ENCODE results near the gene CASP10. TPM values are rescaled to one million over a fixed set of nuclear protein-coding genes. Genes with fewer than 3 reads are reported as not detected.

Gene CASP10
- total and polyA plus RNA-seq, 9 of the 15 experiments (the other 6 are each of a cell fraction or from before 2014, with no cell fraction given): 7.1 to 20.4 (median 10.8) TPM

DNA sequence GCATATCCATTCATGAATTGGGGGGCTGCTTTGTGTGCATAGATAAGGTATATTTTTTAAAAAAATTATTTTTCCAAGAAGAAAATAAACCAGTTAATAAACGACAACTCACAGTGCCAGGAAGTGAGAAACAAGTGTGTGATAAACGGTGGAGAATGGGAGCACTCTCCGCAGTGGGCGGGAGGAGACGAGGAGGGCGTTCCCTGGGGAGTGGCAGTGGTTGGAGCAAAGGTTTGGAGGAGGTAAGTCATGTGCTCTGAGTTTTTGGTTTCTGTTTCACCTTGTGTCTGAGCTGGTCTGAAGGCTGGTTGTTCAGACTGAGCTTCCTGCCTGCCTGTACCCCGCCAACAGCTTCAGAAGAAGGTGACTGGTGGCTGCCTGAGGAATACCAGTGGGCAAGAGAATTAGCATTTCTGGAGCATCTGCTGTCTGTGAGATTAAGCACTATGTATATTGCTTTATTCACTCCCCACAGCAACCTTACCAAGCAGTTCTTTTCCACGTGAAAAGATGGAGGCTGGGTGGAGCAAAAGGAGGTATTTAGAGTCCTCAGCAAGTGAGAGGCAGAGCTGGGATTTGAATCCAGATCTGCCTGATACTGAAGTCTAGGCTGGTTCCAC is 50.4 kb downstream of the CASP10 start (continued):
- TF ChIP-seq, protein P1, sequence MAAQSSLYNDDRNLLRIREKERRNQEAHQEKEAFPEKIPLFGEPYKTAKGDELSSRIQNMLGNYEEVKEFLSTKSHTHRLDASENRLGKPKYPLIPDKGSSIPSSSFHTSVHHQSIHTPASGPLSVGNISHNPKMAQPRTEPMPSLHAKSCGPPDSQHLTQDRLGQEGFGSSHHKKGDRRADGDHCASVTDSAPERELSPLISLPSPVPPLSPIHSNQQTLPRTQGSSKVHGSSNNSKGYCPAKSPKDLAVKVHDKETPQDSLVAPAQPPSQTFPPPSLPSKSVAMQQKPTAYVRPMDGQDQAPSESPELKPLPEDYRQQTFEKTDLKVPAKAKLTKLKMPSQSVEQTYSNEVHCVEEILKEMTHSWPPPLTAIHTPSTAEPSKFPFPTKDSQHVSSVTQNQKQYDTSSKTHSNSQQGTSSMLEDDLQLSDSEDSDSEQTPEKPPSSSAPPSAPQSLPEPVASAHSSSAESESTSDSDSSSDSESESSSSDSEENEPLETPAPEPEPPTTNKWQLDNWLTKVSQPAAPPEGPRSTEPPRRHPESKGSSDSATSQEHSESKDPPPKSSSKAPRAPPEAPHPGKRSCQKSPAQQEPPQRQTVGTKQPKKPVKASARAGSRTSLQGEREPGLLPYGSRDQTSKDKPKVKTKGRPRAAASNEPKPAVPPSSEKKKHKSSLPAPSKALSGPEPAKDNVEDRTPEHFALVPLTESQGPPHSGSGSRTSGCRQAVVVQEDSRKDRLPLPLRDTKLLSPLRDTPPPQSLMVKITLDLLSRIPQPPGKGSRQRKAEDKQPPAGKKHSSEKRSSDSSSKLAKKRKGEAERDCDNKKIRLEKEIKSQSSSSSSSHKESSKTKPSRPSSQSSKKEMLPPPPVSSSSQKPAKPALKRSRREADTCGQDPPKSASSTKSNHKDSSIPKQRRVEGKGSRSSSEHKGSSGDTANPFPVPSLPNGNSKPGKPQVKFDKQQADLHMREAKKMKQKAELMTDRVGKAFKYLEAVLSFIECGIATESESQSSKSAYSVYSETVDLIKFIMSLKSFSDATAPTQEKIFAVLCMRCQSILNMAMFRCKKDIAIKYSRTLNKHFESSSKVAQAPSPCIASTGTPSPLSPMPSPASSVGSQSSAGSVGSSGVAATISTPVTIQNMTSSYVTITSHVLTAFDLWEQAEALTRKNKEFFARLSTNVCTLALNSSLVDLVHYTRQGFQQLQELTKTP (IDR thresholded peaks at IDR 0.05; ENCODE audit: low read depth in 1 of 2, partially characterized antibody in 2 of 2): peak in 1 of 2 experiments; percentile 16
- 0 out of 2 replicates have a peak, but pooled peaks have one; percentile 42 for TF ChIP-seq TOE1 (IDR thresholded peaks at IDR 0.05; ENCODE audit: borderline replicate concordance)
- TF ChIP-seq TOE1 (CRISPR knock-in tag; IDR thresholded peaks at IDR 0.05; ENCODE audit: borderline replicate concordance, low read depth): no peak
- peak; percentile 92 for TF ChIP-seq HNRNPLL (IDR thresholded peaks at IDR 0.05; ENCODE audit: low read depth, low read length, poor library complexity, severe bottlenecking)
- peak; percentile 33 for TF ChIP-seq EP400 (IDR thresholded peaks at IDR 0.05)
- TF ChIP-seq, protein P2, sequence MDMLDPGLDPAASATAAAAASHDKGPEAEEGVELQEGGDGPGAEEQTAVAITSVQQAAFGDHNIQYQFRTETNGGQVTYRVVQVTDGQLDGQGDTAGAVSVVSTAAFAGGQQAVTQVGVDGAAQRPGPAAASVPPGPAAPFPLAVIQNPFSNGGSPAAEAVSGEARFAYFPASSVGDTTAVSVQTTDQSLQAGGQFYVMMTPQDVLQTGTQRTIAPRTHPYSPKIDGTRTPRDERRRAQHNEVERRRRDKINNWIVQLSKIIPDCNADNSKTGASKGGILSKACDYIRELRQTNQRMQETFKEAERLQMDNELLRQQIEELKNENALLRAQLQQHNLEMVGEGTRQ (CRISPR knock-in tag; IDR thresholded peaks at IDR 0.05): peak; percentile 63
- TF ChIP-seq ZC3H8 (IDR thresholded peaks at IDR 0.05): no peak
- TF ChIP-seq POLR2B (IDR thresholded peaks at IDR 0.05; ENCODE audit: low read depth, partially characterized antibody): peak; percentile 54
- peak; percentile 52 to 64; a peak in 2 of 4 replicates for TF ChIP-seq SIN3A (IDR thresholded peaks at IDR 0.05; ENCODE audit: borderline replicate concordance in 2 of 2, control insufficient read depth in 1 of 2, low read depth in 2 of 2, low read length in 2 of 2)
- TF ChIP-seq CREM (IDR thresholded peaks at IDR 0.05; ENCODE audit: low read depth): 0 out of 2 replicates have a peak, but pooled peaks have one; percentile 1
- peak; percentile 62 for TF ChIP-seq TAF1 (IDR thresholded peaks at IDR 0.05; ENCODE audit: control insufficient read depth, extremely low read depth, insufficient read depth, low read length, severe bottlenecking)
- no peak for TF ChIP-seq CCNT2 (IDR thresholded peaks at IDR 0.05; ENCODE audit: borderline replicate concordance, extremely low read depth, insufficient read length, low read depth, low read length)
- TF ChIP-seq CBX3 (IDR thresholded peaks at IDR 0.05; ENCODE audit: borderline replicate concordance in 1 of 2, low read length in 2 of 2): peak in 1 of 2 experiments; percentile 57; a peak in 1 of 3 replicates
- TF ChIP-seq FOXK1 (CRISPR knock-in tag; IDR thresholded peaks at IDR 0.05; ENCODE audit: borderline replicate concordance): 0 out of 2 replicates have a peak, but pooled peaks have one; percentile 43
- peak; percentile 60 for TF ChIP-seq SAP30 (IDR thresholded peaks at IDR 0.05; ENCODE audit: borderline replicate concordance, insufficient read depth, low read depth, low read length, poor library complexity, severe bottlenecking)
- TF ChIP-seq KDM5B (IDR thresholded peaks at IDR 0.05; ENCODE audit: insufficient replicate concordance, low read depth, low read length): peak; percentile 63
- peak; percentile 55 for TF ChIP-seq RBFOX2 (IDR thresholded peaks at IDR 0.05; ENCODE audit: low read depth, low read length)
- TF ChIP-seq YY1 (IDR thresholded peaks at IDR 0.05; ENCODE audit: borderline replicate concordance in 1 of 3, control insufficient read depth in 1 of 3, extremely low read depth in 1 of 3, insufficient read depth in 3 of 3, insufficient read length in 1 of 3, insufficient replicate concordance in 2 of 3, low read depth in 1 of 3, low read length in 2 of 3): peak in 1 of 3 experiments; percentile 44
- TF ChIP-seq POLR2A (conservative IDR thresholded peaks at IDR 0.05): peak; percentile 85

Measured in K562 (cell line).